Measurements from ENCODE around the gene CRYGC.

GRCh38 chr2:208098267-208098666, 31.4 kb downstream of the CRYGC start:
- TF ChIP-seq CTCF (IDR thresholded peaks at IDR 0.05) (no peak), POLR2AphosphoS5 (IDR thresholded peaks at IDR 0.05) (no peak)

Measured in sigmoid colon (tissue), 4 donors.